HepG2 (cell line): ENCODE results near the gene CRYZL1. TPM values are rescaled to one million over a fixed set of nuclear protein-coding genes. Genes with fewer than 3 reads are reported as not detected.

Experiments used
- ATF7 ChIP-seq, 2 experiments: fragments of 450-650 bp in 1 of 2; sonication (generic) in 1 of 2; formaldehyde crosslinking in 1 of 2; IDR thresholded peaks; 2 replicates each; pipeline versions ENCODE4 v1.4.0 to v1.6.1; 2016 to 2020; ENCODE audit warnings: antibody characterized with exemption in 1 of 2, mild to moderate bottlenecking in 1 of 2, missing genetic modification reagents in 1 of 2
- CSRNP2 ChIP-seq: sonication (generic); formaldehyde crosslinking; conservative IDR thresholded peaks from 2 replicates; pipeline ENCODE4 v1.8.0; 2022; ENCODE audit warnings: low read depth, missing genetic modification reagents
- ETV5 ChIP-seq: IDR thresholded peaks from 2 replicates; pipeline ENCODE4 v1.6.1; 2018; ENCODE audit warnings: missing biosample characterization, missing genetic modification reagents, inconsistent platforms, borderline replicate concordance
- FOXP1 ChIP-seq, 2 experiments: fragments of 450-650 bp in 1 of 2; IDR thresholded peaks; 2 replicates each; pipeline ENCODE4 v1.6.1; 2017 to 2018; ENCODE audit warnings: antibody characterized with exemption in 1 of 2
- IRF1 ChIP-seq: sonication (generic); formaldehyde crosslinking; IDR thresholded peaks from 2 replicates; pipeline ENCODE4 v1.4.0; 2020; ENCODE audit warnings: low read depth, mild to moderate bottlenecking, missing genetic modification reagents
- KAT2B ChIP-seq: fragments of 150-350 bp; IDR thresholded peaks from 2 replicates; pipeline ENCODE4 v1.6.1; 2014; ENCODE audit warnings: low read depth, low read length, borderline replicate concordance
- KMT2A ChIP-seq: sonication (generic); formaldehyde crosslinking; IDR thresholded peaks from 2 replicates; pipeline ENCODE4 v1.4.0; 2020; ENCODE audit warnings: missing genetic modification reagents
- MAF1 ChIP-seq: sonication (generic); formaldehyde crosslinking; IDR thresholded peaks from 2 replicates; pipeline ENCODE4 v1.5.0; 2020; ENCODE audit warnings: missing genetic modification reagents, borderline replicate concordance
- RNF2 ChIP-seq: fragments of 450-650 bp; conservative IDR thresholded peaks from 2 replicates; pipeline ENCODE4 v1.6.1; 2016; ENCODE audit warnings: low read depth
- ZBTB43 ChIP-seq: sonication (generic); formaldehyde crosslinking; conservative IDR thresholded peaks from 2 replicates; pipeline ENCODE4 v1.4.0; 2020; ENCODE audit warnings: missing genetic modification reagents
- ZFP36L2 ChIP-seq: sonication (generic); formaldehyde crosslinking; IDR thresholded peaks from 2 replicates; pipeline ENCODE4 v1.4.0; 2020; ENCODE audit warnings: missing genetic modification reagents
- ZFP37 ChIP-seq: sonication (generic); formaldehyde crosslinking; IDR thresholded peaks from 2 replicates; pipeline ENCODE4 v1.4.0; 2020; ENCODE audit warnings: missing genetic modification reagents, borderline replicate concordance
- ZFP82 ChIP-seq: sonication (generic); formaldehyde crosslinking; IDR thresholded peaks from 2 replicates; pipeline ENCODE4 v1.5.1; 2020; ENCODE audit warnings: mild to moderate bottlenecking, missing genetic modification reagents, borderline replicate concordance
- ZNF232 ChIP-seq: sonication (generic); formaldehyde crosslinking; IDR thresholded peaks from 2 replicates; pipeline ENCODE4 v1.4.0; 2020; ENCODE audit warnings: missing genetic modification reagents, borderline replicate concordance
- ZNF761 ChIP-seq: sonication (generic); formaldehyde crosslinking; conservative IDR thresholded peaks from 2 replicates; pipeline ENCODE4 v1.4.0; 2020; ENCODE audit warnings: mild to moderate bottlenecking, missing genetic modification reagents
- ZNF816 ChIP-seq: sonication (generic); formaldehyde crosslinking; IDR thresholded peaks from 2 replicates; pipeline ENCODE4 v1.8.0; 2022; ENCODE audit warnings: missing genetic modification reagents, mild to moderate bottlenecking, borderline replicate concordance
- ZSCAN20 ChIP-seq: sonication (generic); formaldehyde crosslinking; IDR thresholded peaks from 2 replicates; pipeline ENCODE4 v1.4.0; 2020; ENCODE audit warnings: missing genetic modification reagents, mild to moderate bottlenecking, borderline replicate concordance
- polyA plus RNA-seq, 8 experiments: library from polyadenylated mRNA; depleted of rRNA in 3 of 8; stranded (reverse) in 7 of 8; unstranded in 1 of 8; fragments of >200 nt; fragmentation: Illumina TruSeq in 4 of 8; extraction: Trizol in 4 of 8; gene quantifications; 2 replicates each; pipeline versions ENCODE4 v1.2.1 to v1.2.3, GENCODE V29; 2011 to 2016; ENCODE audit warnings: low read depth in 4 of 8, missing spikeins in 1 of 8, mixed read lengths in 1 of 8; ENCODE audit not compliant: insufficient read depth in 1 of 8
- total RNA-seq, 5 experiments: library from RNA; depleted of rRNA; stranded (reverse); fragments of >200 nt; fragmentation: Illumina TruSeq; extraction: Trizol; gene quantifications; 2 replicates each; pipeline ENCODE4 v1.2.3, GENCODE V29; 2016; ENCODE audit warnings: low read depth in 1 of 5
- TF ChIP-seq, protein P1 (sequence below): sonication (generic); formaldehyde crosslinking; IDR thresholded peaks from 2 replicates; pipeline ENCODE4 v1.4.0; 2020; ENCODE audit warnings: mild to moderate bottlenecking, missing genetic modification reagents

CRYZL1 gene
- total and polyA plus RNA-seq, 2 of the 13 experiments (the other 11 are each of a cell fraction or from before 2014, with no cell fraction given), result 20.3 to 27.7 TPM

- TF ChIP-seq ZNF232 (CRISPR knock-in tag) (0 out of 2 replicates have a peak, but pooled peaks have one; percentile 5), ZFP37 (CRISPR knock-in tag) (no peak), ZFP82 (peak; percentile 72), KAT2B (no peak), KMT2A (CRISPR knock-in tag) (peak; percentile 60; the same call in 1 of the 2 replicates), IRF1 (no peak), ZNF816 (peak; percentile 91), CSRNP2 (CRISPR knock-in tag) (no peak), FOXP1 (IDR thresholded peaks at IDR 0.05) (no peak), FOXP1 (CRISPR knock-in tag; IDR thresholded peaks at IDR 0.05) (no peak), ZFP36L2 (0 out of 2 replicates have a peak, but pooled peaks have one; percentile 63), RNF2 (0 out of 2 replicates have a peak, but pooled peaks have one; percentile 24), ETV5 (CRISPR knock-in tag) (peak; percentile 82), ZNF761 (CRISPR knock-in tag) (no peak), ZBTB43 (CRISPR knock-in tag) (peak; percentile 70; the same call in 1 of the 2 replicates), MAF1 (CRISPR knock-in tag) (no peak), ATF7 (IDR thresholded peaks at IDR 0.05) (no peak), ATF7 (CRISPR knock-in tag; IDR thresholded peaks at IDR 0.05) (no peak), ZSCAN20 (CRISPR knock-in tag) (no peak)
- TF ChIP-seq, protein P1, sequence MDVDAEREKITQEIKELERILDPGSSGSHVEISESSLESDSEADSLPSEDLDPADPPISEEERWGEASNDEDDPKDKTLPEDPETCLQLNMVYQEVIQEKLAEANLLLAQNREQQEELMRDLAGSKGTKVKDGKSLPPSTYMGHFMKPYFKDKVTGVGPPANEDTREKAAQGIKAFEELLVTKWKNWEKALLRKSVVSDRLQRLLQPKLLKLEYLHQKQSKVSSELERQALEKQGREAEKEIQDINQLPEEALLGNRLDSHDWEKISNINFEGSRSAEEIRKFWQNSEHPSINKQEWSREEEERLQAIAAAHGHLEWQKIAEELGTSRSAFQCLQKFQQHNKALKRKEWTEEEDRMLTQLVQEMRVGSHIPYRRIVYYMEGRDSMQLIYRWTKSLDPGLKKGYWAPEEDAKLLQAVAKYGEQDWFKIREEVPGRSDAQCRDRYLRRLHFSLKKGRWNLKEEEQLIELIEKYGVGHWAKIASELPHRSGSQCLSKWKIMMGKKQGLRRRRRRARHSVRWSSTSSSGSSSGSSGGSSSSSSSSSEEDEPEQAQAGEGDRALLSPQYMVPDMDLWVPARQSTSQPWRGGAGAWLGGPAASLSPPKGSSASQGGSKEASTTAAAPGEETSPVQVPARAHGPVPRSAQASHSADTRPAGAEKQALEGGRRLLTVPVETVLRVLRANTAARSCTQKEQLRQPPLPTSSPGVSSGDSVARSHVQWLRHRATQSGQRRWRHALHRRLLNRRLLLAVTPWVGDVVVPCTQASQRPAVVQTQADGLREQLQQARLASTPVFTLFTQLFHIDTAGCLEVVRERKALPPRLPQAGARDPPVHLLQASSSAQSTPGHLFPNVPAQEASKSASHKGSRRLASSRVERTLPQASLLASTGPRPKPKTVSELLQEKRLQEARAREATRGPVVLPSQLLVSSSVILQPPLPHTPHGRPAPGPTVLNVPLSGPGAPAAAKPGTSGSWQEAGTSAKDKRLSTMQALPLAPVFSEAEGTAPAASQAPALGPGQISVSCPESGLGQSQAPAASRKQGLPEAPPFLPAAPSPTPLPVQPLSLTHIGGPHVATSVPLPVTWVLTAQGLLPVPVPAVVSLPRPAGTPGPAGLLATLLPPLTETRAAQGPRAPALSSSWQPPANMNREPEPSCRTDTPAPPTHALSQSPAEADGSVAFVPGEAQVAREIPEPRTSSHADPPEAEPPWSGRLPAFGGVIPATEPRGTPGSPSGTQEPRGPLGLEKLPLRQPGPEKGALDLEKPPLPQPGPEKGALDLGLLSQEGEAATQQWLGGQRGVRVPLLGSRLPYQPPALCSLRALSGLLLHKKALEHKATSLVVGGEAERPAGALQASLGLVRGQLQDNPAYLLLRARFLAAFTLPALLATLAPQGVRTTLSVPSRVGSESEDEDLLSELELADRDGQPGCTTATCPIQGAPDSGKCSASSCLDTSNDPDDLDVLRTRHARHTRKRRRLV (CRISPR knock-in tag), result no peak
Measured at GRCh38 chr21:33541756-33542639, 99.5 kb downstream of the CRYZL1 start, which contains the start of gene GART (continued).
